Pulmonary artery endothelial cell (primary cell): ENCODE measurements around the gene PVR. TPM values are rescaled to one million over a fixed set of nuclear protein-coding genes. Genes with fewer than 3 reads are reported as not detected.
"Not testable (repeated sequence)": the region's sequence is repeated elsewhere in the genome, so short reads cannot be mapped to it uniquely, and the experiment has no call there.

Experiments
- DNase-seq: peaks from one replicate; pipeline ENCODE4 v3.0.0-alpha.2; 2011; ENCODE audit warnings: low read depth, low spot score
- total RNA-seq: library from RNA; depleted of rRNA; stranded (reverse); fragments of >200 nt; gene quantifications from 2 replicates; pipeline ENCODE4 v1.2.3, GENCODE V29; 2014

PVR gene
- total RNA-seq, 1 donor from 2014 or later = 187 TPM

- no peak for DNase-seq
Measured at GRCh38 chr19:44618640-44619357, 24.9 kb upstream of the PVR start.

DNA sequence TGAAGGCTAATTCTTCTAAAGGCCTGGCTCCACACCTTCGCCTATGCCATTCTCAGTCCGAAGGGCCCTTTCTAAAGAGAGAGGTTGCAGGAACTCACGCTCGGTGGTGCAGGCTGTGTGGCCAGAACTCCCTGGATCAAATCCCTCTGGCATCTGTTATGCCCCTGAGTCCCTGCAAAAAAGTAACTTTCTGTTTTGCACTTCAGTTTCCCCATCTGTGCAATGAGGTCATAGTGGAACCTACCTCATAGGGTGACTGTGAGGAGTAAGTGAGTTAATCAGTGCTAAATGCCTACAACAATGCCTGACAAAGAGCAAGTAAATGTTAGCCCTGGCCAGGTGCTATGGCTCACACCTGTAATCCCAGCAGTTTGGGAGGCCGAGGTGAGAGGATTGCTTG is 23.0 kb upstream of the PVR start:
- no peak for DNase-seq

- no peak for DNase-seq
Measured at GRCh38 chr19:44621367-44621766, 22.3 kb upstream of the PVR start.

DNA sequence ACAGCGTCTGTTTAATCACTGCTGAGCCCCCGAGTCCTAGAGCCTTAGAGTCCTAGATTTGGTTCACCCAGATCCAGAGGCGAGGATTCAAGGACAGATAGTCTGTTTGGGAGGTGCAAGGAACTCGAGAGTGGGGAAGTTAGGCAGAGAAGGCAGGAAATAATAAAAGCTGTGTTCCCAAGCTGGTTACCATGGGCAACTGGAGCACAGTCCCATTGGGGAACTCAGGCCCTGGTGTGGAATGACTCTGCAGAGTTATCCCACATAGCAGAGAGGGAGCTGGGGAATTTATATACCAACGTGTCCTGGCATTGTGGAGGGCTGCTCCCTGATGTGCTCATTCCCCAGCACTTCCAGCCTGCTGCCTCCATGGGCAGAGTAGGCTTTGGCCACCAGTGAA is 20.6 kb upstream of the PVR start:
- no peak for DNase-seq

DNA sequence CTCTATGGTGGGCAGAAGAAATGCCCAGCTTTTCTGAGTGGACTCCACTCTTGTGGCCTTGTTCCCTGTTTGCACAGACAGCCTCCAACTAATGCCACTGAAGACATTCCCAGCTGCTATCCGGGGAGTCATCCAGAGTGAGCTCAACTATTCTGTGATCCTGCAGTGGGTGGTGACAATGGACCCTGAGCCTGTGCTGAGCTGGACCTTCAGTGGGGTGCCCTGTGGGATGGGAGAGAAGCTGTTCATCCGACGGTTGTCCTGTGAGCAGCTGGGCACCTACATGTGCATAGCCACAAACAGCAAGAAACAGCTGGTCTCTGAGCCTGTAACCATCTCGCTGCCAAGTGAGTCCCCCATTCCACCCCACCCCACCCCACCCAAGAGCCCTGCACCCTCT is 20.1 kb upstream of the PVR start:
- DNase-seq = no peak

DNA sequence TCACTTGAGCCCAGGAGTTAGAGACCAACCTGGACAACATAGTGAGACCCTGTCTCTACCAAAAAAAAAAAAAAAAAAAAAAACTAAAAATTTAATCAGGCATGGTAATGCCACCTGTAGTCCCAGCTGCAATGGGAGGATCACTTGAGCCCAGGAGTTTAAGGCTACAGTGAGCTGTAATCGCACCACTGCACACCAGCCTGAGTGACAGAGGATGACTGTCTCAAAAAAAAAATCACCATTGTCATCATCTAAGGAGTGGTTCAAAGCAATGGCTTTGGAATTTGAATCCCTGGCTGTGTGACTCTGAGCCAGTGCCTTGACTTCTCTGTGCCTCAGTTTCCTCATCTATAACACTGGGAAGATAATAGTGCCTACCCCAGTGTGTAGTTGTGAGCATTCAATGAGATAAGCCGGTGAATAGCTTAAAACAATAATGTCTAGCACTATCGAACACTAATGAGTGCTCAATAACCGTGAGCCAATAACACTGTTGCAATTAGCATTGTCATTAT is 18.8 kb upstream of the PVR start:
- no peak for DNase-seq

DNA sequence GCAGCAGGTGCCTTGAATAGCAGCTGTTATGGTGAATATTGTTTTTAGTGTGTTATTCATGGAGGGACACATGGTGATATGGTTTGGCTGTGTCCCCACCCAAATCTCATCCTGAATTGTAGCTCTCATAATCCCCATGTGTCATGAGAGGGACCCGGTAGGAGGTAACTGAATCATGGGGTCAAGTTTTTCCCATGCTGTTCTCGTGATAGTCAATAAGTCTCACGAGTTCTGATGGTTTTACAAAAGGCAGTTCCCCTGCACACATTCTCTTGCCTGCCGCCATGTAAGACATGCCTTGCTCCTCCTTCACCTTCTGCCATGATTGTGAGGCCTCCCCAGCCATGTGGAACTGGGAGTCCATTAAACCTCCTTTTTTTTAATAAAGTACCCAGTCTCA is 18.1 kb upstream of the PVR start:
- DNase-seq = not testable (repeated sequence)

DNA sequence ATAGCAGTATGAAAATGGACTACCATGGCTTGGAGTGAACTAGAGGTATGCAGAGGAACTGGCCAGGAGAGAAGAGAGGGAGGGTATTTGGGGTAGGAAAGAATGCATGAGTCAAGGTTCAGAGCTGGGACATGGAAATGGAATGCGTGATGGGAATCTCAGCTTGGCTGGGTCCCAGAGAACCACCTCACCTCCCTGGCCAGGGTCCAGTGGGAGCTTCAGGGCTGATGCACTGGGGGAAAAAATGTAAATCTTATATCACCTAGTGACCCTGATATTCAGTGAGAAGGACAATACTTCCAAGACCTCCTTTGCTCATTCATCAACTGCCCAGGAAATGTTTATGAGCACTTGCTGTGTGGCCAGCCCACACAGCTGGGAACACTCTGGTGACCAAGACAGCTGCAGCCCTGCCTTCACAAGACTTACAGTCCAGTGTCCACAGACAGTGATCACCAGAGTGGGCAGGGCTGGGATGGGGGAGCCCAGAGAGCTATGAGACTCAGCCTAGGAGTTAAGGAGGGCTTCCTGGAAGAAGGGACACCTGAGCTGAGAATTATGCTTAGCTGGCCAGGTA is 17.6 kb upstream of the PVR start:
- peak; percentile 91 for DNase-seq

GRCh38 chr19:44627631-44628030 is 16.1 kb upstream of the PVR start:
- DNase-seq = no peak

GRCh38 chr19:44628793-44629192 is 14.9 kb upstream of the PVR start:
- DNase-seq = no peak

DNA sequence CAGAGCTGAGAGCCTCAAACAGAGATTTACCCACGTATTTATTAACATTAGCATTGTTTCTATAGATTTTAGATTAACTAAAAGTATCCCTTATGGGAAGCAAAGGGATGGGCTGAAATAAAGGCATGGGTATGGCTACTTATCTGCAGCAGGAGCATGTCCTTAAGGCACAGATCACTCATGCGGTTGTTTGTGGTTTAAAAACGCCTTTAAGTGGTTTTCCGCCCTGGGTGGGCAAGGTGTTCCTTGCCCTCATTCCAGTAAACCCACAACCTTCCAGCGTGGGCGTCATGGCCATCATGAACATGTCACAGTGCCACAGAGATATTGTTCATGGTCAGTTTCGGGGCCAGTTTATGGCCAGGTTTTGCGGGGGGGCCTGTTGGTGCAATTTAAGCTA is 12.1 kb upstream of the PVR start:
- DNase-seq = not testable (repeated sequence)

GRCh38 chr19:44634058-44634457 is 9.7 kb upstream of the PVR start:
- DNase-seq = not testable (repeated sequence)

DNA sequence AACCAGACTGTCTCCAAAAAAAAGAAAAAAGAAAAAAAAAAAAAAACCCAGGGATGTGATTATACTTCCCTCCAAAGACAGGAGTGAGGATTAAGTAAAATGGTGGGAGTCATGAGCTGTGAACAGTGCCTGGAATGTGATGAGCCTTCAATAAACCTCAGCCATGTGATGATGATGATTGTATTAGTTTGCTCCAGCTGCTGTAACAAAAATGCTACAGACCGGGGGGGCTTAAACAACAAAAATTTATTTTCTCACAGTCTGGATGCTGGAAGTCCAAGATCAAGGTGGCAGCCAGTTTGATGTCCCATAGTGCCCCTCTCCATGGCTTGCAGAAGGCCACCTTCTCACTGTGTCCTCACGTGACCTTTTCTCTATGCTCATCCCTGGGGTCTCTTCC is 8.9 kb upstream of the PVR start:
- DNase-seq = no peak

DNA sequence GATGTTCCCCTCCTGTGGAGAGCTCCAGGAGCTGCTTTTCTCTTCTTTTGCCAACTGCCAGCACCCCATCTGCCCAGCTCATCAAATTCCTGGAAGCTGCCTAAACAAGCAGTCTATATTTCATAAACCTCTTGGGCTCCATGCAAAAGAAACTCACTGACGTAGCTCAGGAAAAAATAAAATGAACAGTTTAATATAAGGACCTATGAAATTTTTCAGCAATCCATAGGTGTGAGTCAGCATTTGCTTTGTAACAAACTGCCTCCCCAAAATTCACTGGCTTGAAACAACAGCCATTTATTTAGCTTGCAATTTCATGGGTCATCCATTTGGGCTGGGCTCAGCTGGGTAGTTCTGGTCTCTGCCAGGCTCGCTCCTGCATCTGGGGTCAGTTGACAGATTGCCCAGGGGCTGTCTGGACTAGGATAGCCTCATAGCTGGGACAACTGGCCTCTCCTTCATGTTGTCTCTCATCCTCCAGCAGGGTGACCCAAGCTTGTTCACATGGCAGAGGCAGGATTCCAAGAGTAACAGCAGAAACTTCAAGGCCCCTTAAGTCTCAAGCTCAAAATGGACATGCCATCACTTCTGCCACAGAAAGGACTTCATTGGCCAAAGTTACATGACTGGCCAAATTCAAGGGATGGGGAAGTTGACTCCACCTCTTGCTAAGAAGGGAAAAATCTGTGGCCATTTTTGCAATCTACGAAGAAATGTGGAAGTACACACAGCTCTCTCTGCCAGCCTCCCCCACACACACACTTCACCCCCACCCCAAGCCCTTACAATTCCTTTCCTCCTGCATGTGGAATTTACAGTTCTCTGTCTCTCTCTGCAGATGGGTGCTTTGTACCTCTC is 7.9 kb upstream of the PVR start:
- no peak for DNase-seq

DNA sequence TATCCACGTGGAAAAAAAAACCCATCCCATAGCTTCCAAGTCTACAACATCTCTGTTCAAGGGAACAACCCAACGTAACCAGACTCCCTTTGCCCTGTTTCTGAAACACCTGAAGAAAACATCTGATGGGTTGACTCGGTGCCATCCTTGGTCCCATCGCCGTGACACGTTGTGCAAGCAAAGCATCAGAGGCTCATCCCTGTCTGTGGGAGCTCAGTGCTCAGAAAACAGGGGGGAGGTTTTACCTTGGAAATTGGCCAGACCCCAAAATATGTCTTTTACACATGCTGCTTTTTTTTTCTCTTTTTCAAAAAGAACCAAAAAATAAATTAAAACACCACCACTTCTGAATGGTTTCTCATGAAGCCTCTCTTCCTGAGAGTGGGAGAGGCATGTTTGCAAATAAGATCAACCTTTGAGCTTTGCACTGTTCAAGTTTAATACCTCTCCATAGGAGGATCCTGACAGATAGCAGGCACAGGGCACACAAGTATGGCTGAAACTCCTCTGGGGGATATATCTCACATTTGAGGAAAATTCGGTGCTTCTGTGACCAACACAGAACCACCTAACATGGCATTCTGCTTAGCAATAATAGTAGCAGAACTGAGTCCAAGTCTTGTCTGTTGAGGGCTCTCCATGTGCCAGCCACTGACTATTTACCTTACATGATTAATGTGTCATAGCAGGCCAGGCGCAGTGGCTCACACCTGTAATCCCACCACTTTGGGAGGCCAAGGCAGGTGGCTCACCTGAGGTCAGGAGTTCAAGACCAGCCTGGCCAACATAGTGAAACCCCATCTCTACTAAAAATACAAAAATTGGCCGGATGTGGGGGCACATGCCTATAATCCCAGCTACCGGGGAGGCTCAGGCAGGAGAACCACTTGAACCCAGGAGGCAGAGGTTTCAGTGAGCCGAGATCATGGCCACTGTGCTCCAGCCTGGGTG is 7.0 kb upstream of the PVR start:
- DNase-seq = no peak

DNA sequence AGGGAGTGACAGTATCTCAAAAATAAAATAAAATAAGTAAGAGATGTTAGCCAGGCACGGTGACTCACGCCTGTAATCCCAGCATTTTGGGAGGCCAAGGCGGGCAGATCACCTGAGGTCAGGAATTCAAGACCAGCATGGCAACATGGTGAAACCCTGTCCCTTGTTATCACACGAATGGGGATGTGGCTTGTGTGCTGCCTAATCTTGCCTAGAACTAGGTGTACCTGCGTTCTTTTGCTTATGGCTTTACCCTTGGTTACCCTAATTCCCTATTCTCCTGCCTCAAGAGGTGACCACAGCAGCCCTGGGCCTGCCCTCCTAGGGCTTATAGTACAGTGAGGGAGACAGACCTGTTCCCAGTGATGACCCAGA is 6.3 kb upstream of the PVR start:
- no peak for DNase-seq

- no peak for DNase-seq
Measured at GRCh38 chr19:44640518-44640917, 3.2 kb upstream of the PVR start.

- DNase-seq = no peak
Measured at GRCh38 chr19:44641501-44642265, 2.0 kb upstream of the PVR start.

GRCh38 chr19:44642377-44642776 is 1.3 kb upstream of the PVR start:
- no peak for DNase-seq

GRCh38 chr19:44644402-44645016 is 799 bp downstream of the PVR start:
- no peak for DNase-seq
